Occipital lobe (tissue), 2 donors: ENCODE measurements around the gene LHX2. TPM values are rescaled to one million over a fixed set of nuclear protein-coding genes. Genes with fewer than 3 reads are reported as not detected.

Experiments used
- DNase-seq: peaks from one replicate; lab custom pipeline; 2025; lab: John Stamatoyannopoulos, UW
- total RNA-seq: library from RNA; depleted of rRNA; stranded (reverse); fragments of >200 nt; gene quantifications from one replicate; pipeline ENCODE4 v1.2.3, GENCODE V29; 2014

Gene LHX2
- total RNA-seq, 1 donor from 2014 or later = 189 TPM

GRCh38 chr9:123999661-124000060 lies 11.9 kb upstream of the LHX2 start:
- DNase-seq = no peak

GRCh38 chr9:124000161-124000783 lies 11.3 kb upstream of the LHX2 start:
- no peak for DNase-seq

DNA sequence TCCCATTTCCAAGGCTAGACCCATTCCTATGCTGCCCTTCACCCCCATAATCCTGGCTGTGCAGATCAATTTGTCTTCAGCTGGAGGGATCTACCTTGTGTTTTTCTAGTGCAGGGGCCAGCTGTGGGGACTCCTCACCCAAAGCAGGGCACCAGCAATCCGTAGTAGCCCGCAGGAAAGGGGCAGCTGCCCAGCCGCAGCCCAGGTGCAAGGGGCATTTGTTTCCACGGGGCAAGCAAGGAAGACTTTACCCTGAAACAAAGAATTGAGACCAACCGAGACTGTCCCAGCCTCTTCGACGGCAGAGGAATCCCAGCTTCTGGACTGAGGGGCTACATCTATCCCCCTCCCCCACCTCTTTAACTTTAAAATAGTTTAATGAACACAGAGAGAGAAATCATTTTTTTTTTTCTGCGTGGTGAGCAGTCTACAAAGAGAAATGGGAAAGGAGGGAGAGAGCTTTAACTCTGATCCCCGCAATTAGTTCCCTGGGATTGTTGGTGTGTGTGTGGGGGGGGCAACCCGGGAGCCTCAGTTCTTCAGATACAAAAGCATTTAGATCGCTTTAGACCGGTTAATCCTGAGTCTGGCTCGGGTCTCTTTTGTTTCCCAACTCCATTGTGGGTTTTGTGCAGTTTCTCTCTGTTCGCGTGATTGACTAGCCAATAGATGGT lies 10.6 kb upstream of the LHX2 start:
- no peak for DNase-seq

DNA sequence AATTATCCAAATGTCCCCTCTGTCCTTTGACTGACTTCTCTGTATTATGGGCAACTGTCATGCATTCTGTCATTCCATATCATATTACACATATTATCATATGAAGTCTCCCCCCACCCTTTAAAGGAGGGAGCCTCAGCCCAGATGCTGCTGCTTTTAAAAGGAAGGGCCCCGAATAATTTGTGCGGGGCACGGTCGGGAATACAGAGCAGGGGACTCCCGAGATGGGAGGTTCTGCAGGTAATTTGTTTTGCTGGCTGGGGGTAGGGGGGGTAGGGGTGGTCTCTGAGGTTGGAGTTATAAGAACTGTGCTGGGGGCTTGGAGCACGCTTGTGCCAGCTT lies 10.1 kb upstream of the LHX2 start:
- no peak for DNase-seq

DNA sequence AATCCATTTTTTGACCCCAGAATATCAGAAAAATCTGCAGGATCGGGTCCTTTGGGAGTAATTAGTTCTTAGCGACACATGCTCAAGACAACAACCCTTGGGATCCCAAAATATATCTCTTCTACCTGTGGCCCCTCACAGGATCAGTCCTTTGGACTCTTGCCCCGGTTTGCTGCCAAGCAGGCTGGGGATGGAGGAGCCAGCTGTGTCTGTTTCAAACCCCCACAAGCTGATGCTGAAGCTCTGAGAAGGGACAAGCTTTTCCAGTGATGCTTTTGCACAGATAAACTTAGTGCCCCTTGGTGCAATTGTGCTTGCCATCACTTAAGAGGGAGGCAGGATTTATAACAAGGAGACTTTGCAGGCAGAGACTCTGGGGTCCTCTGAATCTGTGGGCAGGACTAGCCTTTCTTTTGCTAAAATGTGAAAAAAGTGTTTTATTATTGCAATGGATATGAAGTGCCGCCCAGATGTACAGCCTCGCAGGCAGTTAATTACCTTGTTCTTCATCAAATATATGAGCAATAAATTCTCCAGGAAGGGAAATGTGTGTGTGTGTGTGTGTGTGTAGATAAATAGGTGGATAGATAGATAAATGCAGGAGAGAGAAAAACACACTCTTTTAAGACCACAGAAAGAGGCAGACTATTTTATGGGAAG lies 9.6 kb upstream of the LHX2 start:
- no peak for DNase-seq

DNA sequence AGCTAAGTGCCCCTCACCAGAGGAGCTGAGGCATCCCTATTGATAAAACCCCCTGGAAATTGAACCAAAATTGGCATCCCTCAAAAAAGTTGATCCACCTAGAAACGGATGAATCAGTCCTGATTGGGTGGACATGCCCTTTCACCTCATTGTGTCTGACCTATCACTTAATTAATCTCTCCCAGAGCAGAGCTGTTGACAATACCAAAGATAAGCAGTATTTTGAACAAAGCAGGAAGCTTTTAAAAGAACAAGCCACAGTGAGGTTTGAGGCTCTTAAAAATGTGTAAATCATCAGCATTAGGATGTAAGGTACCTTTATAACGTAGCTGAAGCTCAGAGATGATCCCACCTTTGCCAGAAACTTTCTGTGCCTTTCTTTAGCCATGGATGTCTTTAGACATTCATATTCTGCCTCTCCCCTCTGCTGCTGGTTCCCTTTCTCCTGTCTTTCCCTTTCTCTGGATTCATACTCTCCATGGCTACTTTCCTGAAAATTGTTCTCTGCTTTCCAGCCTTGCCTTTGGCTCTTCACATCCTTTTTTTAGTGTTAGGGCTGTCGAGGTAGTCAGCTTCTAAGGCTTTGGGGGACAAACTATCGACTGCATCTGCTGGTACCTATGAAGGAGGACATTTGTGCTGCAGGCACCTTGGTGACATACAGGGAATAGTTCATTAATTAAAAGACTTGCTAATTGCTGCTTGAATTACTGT lies 7.8 kb upstream of the LHX2 start:
- no peak for DNase-seq

GRCh38 chr9:124004593-124004992 lies 7.0 kb upstream of the LHX2 start:
- DNase-seq = no peak

DNA sequence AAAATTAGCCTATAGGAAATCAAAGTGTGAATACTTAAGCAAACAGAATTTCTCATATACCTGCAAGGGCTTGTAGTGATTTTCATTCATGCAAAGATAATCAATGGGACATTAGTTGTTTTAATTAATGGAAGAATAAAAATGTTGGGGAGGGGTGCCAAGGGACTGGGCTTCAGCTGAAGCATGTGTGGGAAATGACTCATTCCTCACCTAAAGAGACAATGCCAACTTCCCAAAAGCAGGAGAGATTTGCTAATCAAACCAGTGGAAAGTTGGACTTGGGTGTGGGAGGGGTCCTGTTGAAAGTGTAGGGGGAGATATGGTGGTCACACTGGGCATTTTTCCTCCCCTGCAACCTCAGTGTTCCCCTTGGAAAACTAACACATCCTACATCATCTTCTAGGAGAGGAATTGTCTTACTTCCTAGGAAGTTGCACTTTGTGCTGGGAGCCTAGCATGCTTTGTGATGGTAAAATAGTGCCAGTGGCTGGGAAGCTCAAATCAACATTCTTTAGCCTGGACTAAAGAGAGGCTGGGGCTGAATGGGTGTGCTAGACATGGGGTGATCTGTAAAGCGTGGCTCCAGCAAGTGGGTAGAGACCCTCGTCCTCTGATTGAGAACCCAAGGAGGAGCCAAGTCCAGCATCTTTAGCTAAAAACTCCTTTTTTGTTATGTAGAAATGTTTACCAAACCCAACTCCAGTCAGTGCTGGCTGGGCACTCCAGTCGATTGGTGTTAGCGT lies 6.4 kb upstream of the LHX2 start:
- DNase-seq = no peak

GRCh38 chr9:124006448-124007361 lies 4.9 kb upstream of the LHX2 start:
- DNase-seq = no peak

DNA sequence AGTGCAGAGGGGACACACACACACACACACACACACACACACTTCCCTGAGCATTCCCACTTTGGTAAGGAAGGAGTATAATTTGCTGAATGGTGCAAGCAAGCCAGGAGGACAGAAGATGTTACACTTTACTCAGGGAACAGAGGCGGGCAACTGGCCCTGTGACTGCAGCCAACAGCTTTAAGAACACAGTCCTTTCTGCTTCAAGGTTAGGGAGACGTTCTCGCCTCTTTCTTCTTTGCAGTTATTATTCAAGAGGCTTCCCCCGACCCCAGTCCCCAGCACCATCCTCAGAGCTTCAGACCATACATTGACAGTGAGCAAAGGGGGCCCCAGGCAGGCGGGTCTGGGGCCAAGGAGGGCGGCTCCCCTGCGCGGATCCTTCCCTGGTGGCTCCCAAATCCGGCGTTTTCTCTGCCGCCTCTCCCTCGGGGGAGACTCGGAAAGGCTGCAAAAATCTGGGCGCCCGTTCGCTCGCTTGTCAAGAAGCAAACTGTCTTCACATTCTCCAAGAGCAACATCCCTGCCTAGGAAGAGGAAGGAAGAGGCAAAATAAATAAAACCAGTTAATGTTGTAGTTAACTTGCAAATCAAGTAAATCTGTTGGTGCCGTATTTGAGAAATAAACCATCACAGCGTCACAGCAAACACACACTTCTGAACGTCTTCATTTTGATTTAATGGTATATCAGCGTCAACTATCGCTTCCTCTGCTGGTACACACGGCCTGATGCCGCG lies 3.8 kb upstream of the LHX2 start:
- DNase-seq = no peak

GRCh38 chr9:124008303-124008693 lies 3.3 kb upstream of the LHX2 start:
- no peak for DNase-seq

DNA sequence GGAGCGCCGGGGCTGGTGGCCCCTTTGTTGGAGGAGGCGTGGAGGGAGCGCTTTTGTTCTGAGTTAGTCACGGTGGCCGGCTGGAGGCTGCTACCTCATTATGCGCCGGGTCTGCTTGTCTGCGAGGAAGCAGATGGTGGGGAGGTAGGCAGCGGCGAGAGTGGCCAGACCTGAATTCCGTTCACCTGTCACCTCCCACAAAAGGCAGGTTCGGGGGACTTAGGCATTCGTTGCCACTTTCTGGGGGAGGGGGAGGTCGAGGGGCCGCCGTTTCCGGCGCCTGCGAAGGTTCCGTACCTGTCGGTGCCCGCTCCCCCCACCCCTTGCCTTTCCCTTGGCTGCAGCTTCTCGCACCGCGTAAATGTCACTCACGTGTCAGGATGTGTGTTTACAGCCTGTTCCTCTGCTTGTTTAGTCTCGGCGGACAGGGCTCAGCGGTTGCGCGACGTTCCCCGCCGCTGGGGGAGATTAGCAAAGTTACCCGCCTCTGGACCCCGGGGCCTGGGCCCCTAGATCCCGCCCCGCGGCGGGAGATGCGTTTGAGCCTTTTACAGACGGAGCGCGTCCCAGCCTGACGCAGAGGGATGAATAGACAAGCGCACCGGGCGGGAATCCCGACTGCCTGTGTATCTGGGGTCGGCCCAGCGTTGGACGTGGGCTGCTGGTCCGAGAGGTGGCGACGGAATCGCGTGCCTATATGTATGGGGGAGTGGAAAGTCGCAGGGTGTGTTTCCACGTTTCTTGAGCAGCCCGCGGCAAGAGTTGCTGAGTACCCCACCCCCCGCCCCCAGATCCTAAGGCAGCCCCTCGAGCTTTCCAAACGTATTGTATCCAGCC lies 2.7 kb upstream of the LHX2 start:
- no peak for DNase-seq

DNA sequence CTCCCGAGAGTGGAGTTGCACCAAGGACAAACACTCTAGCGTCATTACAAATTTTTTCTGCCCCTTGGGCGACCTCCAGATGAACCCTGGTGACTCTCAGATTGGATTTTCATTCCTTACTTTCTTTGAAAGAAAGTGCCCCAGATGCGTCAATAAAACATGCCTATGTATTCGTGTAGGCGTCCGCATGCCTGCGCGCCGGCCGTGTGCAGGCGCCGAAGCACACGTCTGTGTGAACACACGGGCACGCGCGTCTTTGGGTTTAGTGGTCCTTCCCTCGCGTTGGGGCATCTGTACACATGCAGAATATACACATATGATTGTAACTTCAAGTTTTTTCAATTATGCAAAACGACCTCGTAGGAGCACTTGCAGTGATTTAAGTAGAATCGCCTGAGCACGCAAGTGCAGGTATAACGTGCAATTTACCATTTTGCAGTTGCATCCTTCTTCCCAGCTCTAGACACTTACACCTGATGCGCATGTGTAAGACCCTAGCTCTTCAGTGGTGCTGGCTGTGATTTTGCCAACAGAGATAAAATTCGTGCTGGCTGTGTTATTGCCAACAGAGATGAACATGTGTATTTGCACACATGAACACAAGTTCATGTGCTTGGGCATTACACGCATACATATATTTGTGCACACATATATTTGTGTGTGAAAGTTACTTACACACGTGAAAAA lies 1.9 kb upstream of the LHX2 start:
- DNase-seq = no peak

GRCh38 chr9:124010303-124010664 lies 1.3 kb upstream of the LHX2 start:
- DNase-seq = no peak

GRCh38 chr9:124010665-124011321 lies 775 bp upstream of the LHX2 start:
- no peak for DNase-seq

GRCh38 chr9:124012368-124013301 lies 1.1 kb downstream of the LHX2 start:
- no peak for DNase-seq
